Activated B cell treated with CpG ODN at 0.5 μM for 24 hours (primary cell): ENCODE data around the gene PALB2. TPM values are rescaled to one million over a fixed set of nuclear protein-coding genes. Genes with fewer than 3 reads are reported as not detected.

Source experiments
- ATAC-seq: fragments of 200-7000 bp; cut with Tn5 transposase; one replicate; pipeline ENCODE4 v1.10.0; 2021; ENCODE audit warnings: low read depth, mild to moderate bottlenecking, moderate library complexity
- CTCF ChIA-PET: fragments of 350-600 bp; sonication (Branson Sonifier 250); formaldehyde crosslinking; loops from one replicate; lab custom pipeline; 2021; ENCODE audit warnings: antibody characterized with exemption; lab: Charles Lee
- POLR2A ChIA-PET: fragments of 350-600 bp; sonication (Branson Sonifier 250); formaldehyde crosslinking; loops from one replicate; lab custom pipeline; 2021; ENCODE audit warnings: antibody characterized with exemption; lab: Charles Lee
- DNase-seq: peaks from one replicate; pipeline ENCODE4 v3.0.0; 2022
- H3K27ac Mint-ChIP-seq: one replicate; pipeline ENCODE4 v1.8.0; 2020; ENCODE audit warnings: mixed read lengths
- H3K27me3 Mint-ChIP-seq: one replicate; pipeline ENCODE4 v1.8.0; 2021; ENCODE audit warnings: mixed read lengths
- H3K36me3 Mint-ChIP-seq: one replicate; pipeline ENCODE4 v1.8.0; 2021; ENCODE audit warnings: low read depth, mixed read lengths
- H3K4me1 Mint-ChIP-seq: one replicate; pipeline ENCODE4 v1.8.0; 2021; ENCODE audit warnings: mixed read lengths
- H3K4me3 Mint-ChIP-seq: one replicate; pipeline ENCODE4 v1.8.0; 2020; ENCODE audit warnings: mild to moderate bottlenecking, mixed read lengths
- H3K9me3 Mint-ChIP-seq: one replicate; pipeline ENCODE4 v1.8.0; 2020; ENCODE audit warnings: mixed read lengths
- intact Hi-C: fragments of 100-400 bp; cut with micrococcal nuclease; formaldehyde crosslinking; loops from one replicate; pipeline ENCODE4 v1.15.1; 2024
- total RNA-seq: library from RNA; stranded (reverse); gene quantifications from 2 replicates; pipeline ENCODE4 v1.2.3, GENCODE V29; 2022
- TF ChIP-seq, protein P1 (sequence below): fragments of 200-600 bp; IDR thresholded peaks from one replicate; pipeline ENCODE4 v1.8.0; 2022; ENCODE audit warnings: antibody characterized with exemption, mild to moderate bottlenecking

Gene PALB2
- total RNA-seq: 16.0 and 19.8 TPM in 2 replicates

- Mint-ChIP-seq H3K36me3 (peaks cover 40% of the 10 kb centered on the region), H3K9me3 (no peaks in the 10 kb centered on the region), H3K27ac (peak within 1 kb of the TSS; percentile 97), H3K4me1 (peaks cover 37% of the 10 kb centered on the region), H3K27me3 (no peaks in the 10 kb centered on the region), H3K4me3 (peak within 1 kb of the TSS; percentile 98)
- DNase-seq (peak; percentile 81), ATAC-seq (peak; percentile 94)
- intact Hi-C loops: loop anchor here (1.0 to 10.0 kb wide), 8 partner anchors 29 to 1088 kb away; partner anchors contain the start of genes EARS2, NDUFAB1, PLK1 and RBBP6
- ChIA-PET POLR2A (interaction anchor here (0.6 to 1.7 kb wide), 4 partner anchors 10 to 483 kb away, joined by 3 to 5 read pairs (median 4); no protein-coding TSS in a partner anchor), CTCF (no interaction called here)
- TF ChIP-seq, protein P1, sequence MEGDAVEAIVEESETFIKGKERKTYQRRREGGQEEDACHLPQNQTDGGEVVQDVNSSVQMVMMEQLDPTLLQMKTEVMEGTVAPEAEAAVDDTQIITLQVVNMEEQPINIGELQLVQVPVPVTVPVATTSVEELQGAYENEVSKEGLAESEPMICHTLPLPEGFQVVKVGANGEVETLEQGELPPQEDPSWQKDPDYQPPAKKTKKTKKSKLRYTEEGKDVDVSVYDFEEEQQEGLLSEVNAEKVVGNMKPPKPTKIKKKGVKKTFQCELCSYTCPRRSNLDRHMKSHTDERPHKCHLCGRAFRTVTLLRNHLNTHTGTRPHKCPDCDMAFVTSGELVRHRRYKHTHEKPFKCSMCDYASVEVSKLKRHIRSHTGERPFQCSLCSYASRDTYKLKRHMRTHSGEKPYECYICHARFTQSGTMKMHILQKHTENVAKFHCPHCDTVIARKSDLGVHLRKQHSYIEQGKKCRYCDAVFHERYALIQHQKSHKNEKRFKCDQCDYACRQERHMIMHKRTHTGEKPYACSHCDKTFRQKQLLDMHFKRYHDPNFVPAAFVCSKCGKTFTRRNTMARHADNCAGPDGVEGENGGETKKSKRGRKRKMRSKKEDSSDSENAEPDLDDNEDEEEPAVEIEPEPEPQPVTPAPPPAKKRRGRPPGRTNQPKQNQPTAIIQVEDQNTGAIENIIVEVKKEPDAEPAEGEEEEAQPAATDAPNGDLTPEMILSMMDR: no peak
Measured at GRCh38 chr16:23640931-23641765, at the start of gene PALB2, which contains the start of gene DCTN5. Gene PALB2, minus strand, starts transcription at chr16:23641310. Its CDS starts 153 bp downstream, at chr16:23641157. Gene DCTN5, plus strand, starts transcription at chr16:23641466. Its CDS starts 77 bp downstream, at chr16:23641543.

GRCh38 chr16:23689442-23690187 lies 48.5 kb upstream of the PALB2 start:
- ATAC-seq: no peak
- H3K27me3 Mint-ChIP-seq: no peaks in the 10 kb centered on the region
- no peak for DNase-seq
- ChIA-PET POLR2A (no interaction called here), CTCF (no interaction called here)
- H3K4me1 Mint-ChIP-seq: peaks cover under 1% of the 10 kb centered on the region
- no peak overlapping the region for H3K27ac Mint-ChIP-seq
- H3K9me3 Mint-ChIP-seq: no peaks in the 10 kb centered on the region
- intact Hi-C loops: no loop called here
- H3K36me3 Mint-ChIP-seq: peaks cover 51% of the 10 kb centered on the region
- no peak overlapping the region for H3K4me3 Mint-ChIP-seq
- TF ChIP-seq, protein P1: no peak

DNA sequence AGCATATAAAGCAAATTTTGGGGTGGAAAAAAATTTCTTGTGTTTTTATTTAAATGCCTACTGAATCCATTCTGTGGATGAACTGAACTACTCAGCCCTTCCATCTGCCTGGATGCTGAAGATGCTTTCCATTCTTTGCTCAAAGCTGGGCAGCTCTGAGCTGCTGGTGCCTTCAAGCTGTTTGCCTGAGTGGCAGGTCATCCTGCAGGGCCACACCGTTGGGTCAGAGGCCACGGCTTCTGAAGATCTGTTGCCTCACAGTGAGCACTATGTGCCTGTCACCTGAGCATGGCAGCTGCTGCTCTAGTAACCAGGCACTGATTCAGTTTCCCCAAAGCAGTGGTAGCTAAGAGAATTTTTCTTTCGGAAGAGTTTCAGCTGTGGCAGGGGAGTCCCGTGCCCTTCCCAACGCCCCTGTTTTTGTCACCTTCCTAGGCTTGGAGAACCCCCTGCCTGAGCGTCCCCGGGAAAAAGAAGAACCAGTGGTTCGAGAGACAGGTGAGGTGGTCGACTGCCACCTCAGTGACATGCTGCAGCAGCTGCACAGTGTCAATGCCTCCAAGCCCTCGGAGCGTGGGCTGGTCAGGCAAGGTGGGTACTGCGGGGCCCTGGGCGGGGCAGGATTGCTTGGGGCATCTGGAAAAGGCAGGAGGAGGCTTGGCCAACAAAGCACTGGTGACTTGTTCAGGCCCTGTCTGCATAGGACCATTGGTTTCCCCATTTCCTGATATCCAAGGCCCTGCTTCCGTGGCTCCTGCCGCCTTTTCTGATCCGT lies 46.1 kb upstream of the PALB2 start:
- no peak overlapping the region for H3K4me3 Mint-ChIP-seq
- ChIA-PET CTCF (no interaction called here), POLR2A (no interaction called here)
- TF ChIP-seq, protein P1: no peak
- DNase-seq: no peak
- peaks cover 60% of the 10 kb centered on the region for H3K36me3 Mint-ChIP-seq
- no peak for ATAC-seq
- intact Hi-C loops: no loop called here
- no peaks in the 10 kb centered on the region for H3K27me3 Mint-ChIP-seq
- H3K4me1 Mint-ChIP-seq: no peaks in the 10 kb centered on the region
- H3K9me3 Mint-ChIP-seq: no peaks in the 10 kb centered on the region
- H3K27ac Mint-ChIP-seq: no peak overlapping the region

- ATAC-seq: no peak
- H3K4me1 Mint-ChIP-seq: peaks cover 13% of the 10 kb centered on the region
- ChIA-PET CTCF (no interaction called here), POLR2A (interaction anchor here (0.7 kb wide), 1 partner anchor 277 kb away, joined by 5 read pairs; no protein-coding TSS in a partner anchor)
- intact Hi-C loops: no loop called here
- TF ChIP-seq, protein P1: no peak
- no peak overlapping the region for H3K27ac Mint-ChIP-seq
- DNase-seq: no peak
- peaks cover 44% of the 10 kb centered on the region for H3K36me3 Mint-ChIP-seq
- no peaks in the 10 kb centered on the region for H3K27me3 Mint-ChIP-seq
- H3K9me3 Mint-ChIP-seq: no peaks in the 10 kb centered on the region
- no peak overlapping the region for H3K4me3 Mint-ChIP-seq
Measured at GRCh38 chr16:23683487-23683886, 42.4 kb upstream of the PALB2 start.
